Gastroesophageal sphincter (tissue), 2 donors: ENCODE data around the gene MOG.

Experiments used
- EP300 ChIP-seq: sonication (generic); formaldehyde crosslinking; IDR thresholded peaks from one replicate; pipeline ENCODE4 v1.6.1; 2017; ENCODE audit warnings: antibody characterized with exemption, mild to moderate bottlenecking
- POLR2A ChIP-seq, 2 donors: fragments of 450-650 bp; IDR thresholded peaks; one replicate each; pipeline ENCODE4 v1.6.1; 2017; ENCODE audit warnings: antibody characterized with exemption in 2 of 2, mild to moderate bottlenecking in 2 of 2, moderate library complexity in 1 of 2

GRCh38 chr6:29619578-29620160, 37.2 kb upstream of the MOG start:
- TF ChIP-seq POLR2A (IDR thresholded peaks at IDR 0.05) (no peak), EP300 (no peak)
